ENCODE results near the gene LONRF3.
A peak's percentile ranks its signal among the peaks of the same experiment; 100 is the strongest.
"Not testable (repeated sequence)": the region's sequence is repeated elsewhere in the genome, so short reads cannot be mapped to it uniquely, and the experiment has no call there.

LONRF3 gene

GRCh38 chrX:118989886-118990285 is 15.5 kb downstream of the LONRF3 start:
- no peak for DNase-seq

GRCh38 chrX:118990512-118991227 is 16.3 kb downstream of the LONRF3 start:
- DNase-seq, result no peak

GRCh38 chrX:118992441-118993121 is 18.2 kb downstream of the LONRF3 start:
- not testable (repeated sequence) for DNase-seq

- DNase-seq, result no peak
Observed at GRCh38 chrX:119003462-119003861, 29.0 kb downstream of the LONRF3 start.

- peak; percentile 80 for DNase-seq
Observed at GRCh38 chrX:119004920-119005524, 30.6 kb downstream of the LONRF3 start.

- DNase-seq, result no peak
Observed at GRCh38 chrX:119007189-119007770, 32.9 kb downstream of the LONRF3 start.

- DNase-seq, result peak; percentile 46
Observed at GRCh38 chrX:119008110-119008744, 33.8 kb downstream of the LONRF3 start.

GRCh38 chrX:119009071-119009470 is 34.7 kb downstream of the LONRF3 start:
- DNase-seq, result no peak

- DNase-seq, result no peak
Observed at GRCh38 chrX:119010491-119010890, 36.1 kb downstream of the LONRF3 start.

GRCh38 chrX:119013164-119013563 is 38.7 kb downstream of the LONRF3 start:
- no peak for DNase-seq

GRCh38 chrX:119015407-119016237 is 41.2 kb downstream of the LONRF3 start:
- DNase-seq, result peak; percentile 62

GRCh38 chrX:119017077-119017476 is 42.7 kb downstream of the LONRF3 start:
- DNase-seq, result no peak

- DNase-seq, result no peak
Observed at GRCh38 chrX:119025900-119026299, 51.5 kb downstream of the LONRF3 start.

GRCh38 chrX:119026344-119026743 is 51.9 kb downstream of the LONRF3 start:
- DNase-seq, result not testable (repeated sequence)

- DNase-seq, result not testable (repeated sequence)
Observed at GRCh38 chrX:119027960-119028732, 53.7 kb downstream of the LONRF3 start.

GRCh38 chrX:119028733-119029330 is 54.4 kb downstream of the LONRF3 start:
- DNase-seq, result peak; percentile 30

GRCh38 chrX:119029656-119030055 is 55.2 kb downstream of the LONRF3 start:
- DNase-seq, result not testable (repeated sequence)

GRCh38 chrX:119030990-119031389 is 56.6 kb downstream of the LONRF3 start:
- no peak for DNase-seq

GRCh38 chrX:119036107-119037029 is 62.0 kb downstream of the LONRF3 start:
- no peak for DNase-seq

GRCh38 chrX:119040432-119040831 is 66.0 kb downstream of the LONRF3 start:
- DNase-seq, result no peak
